SH-SY5Y (cell line): ENCODE measurements around the gene TMEM150C.

Source experiments
- GATA2 ChIP-seq: IDR thresholded peaks from 2 replicates; pipeline ENCODE4 v1.6.1; 2011; ENCODE audit warnings: mild to moderate bottlenecking, low read depth, low read length
- GATA3 ChIP-seq: IDR thresholded peaks from 2 replicates; pipeline ENCODE4 v1.6.1; 2011; ENCODE audit warnings: low read depth, mild to moderate bottlenecking, low read length, moderate library complexity

- TF ChIP-seq GATA2: no peak
- TF ChIP-seq GATA3: no peak
Measured at GRCh38 chr4:82461710-82462109, 100.1 kb downstream of the TMEM150C start.
